Measurements from ENCODE around the gene LMX1B. TPM values are rescaled to one million over a fixed set of nuclear protein-coding genes. Genes with fewer than 3 reads are reported as not detected.

LMX1B gene
- polyA plus RNA-seq, 1 donor from 2014 or later, result not detected

DNA sequence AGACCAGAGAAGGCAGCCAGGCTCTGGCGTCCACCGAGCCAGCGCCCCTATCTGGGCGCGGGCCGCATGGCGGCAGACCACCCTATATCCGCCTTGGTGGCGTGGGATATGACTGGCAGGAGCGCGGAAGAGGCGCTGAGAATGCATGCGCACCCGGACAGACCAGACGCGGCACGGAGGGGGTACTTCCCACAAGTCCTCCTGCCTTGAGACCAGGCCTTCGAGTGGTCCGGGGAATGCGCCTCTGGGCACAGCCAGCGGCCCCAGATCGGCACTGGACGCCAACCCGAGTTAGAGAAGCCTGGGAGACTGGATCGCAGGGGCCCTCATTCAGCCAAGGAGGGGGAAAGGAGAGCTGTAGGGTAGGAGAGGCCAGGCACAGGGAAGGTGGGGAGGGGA lies 2.5 kb upstream of the LMX1B start:
- Histone ChIP-seq H3K9me3 (ENCODE audit: low read length) (no peaks in the 10 kb centered on the region), H4K20me1 (ENCODE audit: insufficient read depth) (no peaks in the 10 kb centered on the region), H3K9me2 (ENCODE audit: insufficient read depth, low read length) (no peaks in the 10 kb centered on the region), H3K36me3 (ENCODE audit: insufficient read depth, low read length) (no peaks in the 10 kb centered on the region), H3K4me2 (ENCODE audit: low read length) (no peak overlapping the region), H3K27ac (ENCODE audit: low read length) (no peak overlapping the region), H3K9ac (ENCODE audit: low read length) (no peak overlapping the region), H3K4me3 (ENCODE audit: low read length) (peak overlapping the region; percentile 37), H3K79me2 (replicated peaks; ENCODE audit: insufficient read depth, low read length) (no peaks in the 10 kb centered on the region), H3K27me3 (ENCODE audit: insufficient read depth, low read depth, low read length) (peaks cover 93% of the 10 kb centered on the region), H3F3A (ENCODE audit: insufficient read depth, low read length, poor library complexity, severe bottlenecking) (no peaks in the 10 kb centered on the region), H2AFZ (ENCODE audit: low read depth, low read length) (no peak overlapping the region)
- TF ChIP-seq EZH2 (IDR thresholded peaks at IDR 0.05; ENCODE audit: borderline replicate concordance, insufficient read depth, low read length, poor library complexity, severe bottlenecking), result peak; percentile 48
- no peak for TF ChIP-seq TAF1 (IDR thresholded peaks at IDR 0.05; ENCODE audit: low read depth)

DNA sequence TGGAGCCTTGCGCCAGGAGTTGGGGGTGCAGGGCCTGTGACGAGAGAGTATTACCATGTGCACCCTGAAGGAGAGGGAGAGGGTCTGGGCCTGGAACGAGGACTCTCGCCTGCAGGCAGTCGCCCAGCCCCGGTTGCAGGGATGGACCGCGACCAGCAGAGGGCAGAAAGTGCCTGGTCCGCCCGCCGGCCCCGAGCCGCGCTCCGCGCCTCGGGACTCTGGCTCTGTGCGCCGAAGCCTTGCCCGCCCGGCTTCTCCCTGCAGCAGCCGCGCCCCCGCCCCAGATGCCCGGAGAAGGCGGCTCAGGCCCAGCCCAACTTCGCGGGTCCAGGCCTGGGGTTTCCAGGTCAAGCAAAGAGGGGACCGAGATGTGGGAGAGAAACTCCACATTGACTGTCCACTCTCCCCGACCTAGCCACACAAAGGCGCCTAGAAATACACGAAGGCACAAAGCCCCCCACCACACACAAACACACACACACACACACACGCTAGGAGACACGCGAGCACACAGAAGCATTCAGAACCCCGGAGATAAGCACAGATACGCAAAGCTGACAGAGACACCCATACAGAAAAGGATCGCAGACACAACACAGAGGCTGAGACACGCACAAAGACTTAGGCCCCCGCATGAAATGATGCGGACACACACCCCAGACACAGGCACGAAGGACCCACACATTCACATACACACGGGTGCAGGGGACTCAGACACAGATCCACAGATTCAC lies 2.0 kb upstream of the LMX1B start:
- no peaks in the 10 kb centered on the region for H3K9me3 ChIP-seq (ENCODE audit: low read length)
- no peaks in the 10 kb centered on the region for H3K79me2 ChIP-seq (replicated peaks; ENCODE audit: insufficient read depth, low read length)
- no peak overlapping the region for H2AFZ ChIP-seq (ENCODE audit: low read depth, low read length)
- peaks cover 93% of the 10 kb centered on the region for H3K27me3 ChIP-seq (ENCODE audit: insufficient read depth, low read depth, low read length)
- peak overlapping the region; percentile 37 for H3K4me3 ChIP-seq (ENCODE audit: low read length)
- H3K36me3 ChIP-seq (ENCODE audit: insufficient read depth, low read length), result no peaks in the 10 kb centered on the region
- H3K27ac ChIP-seq (ENCODE audit: low read length), result no peak overlapping the region
- no peaks in the 10 kb centered on the region for H4K20me1 ChIP-seq (ENCODE audit: insufficient read depth)
- H3K4me2 ChIP-seq (ENCODE audit: low read length), result no peak overlapping the region
- no peak overlapping the region for H3K9ac ChIP-seq (ENCODE audit: low read length)
- H3F3A ChIP-seq (ENCODE audit: insufficient read depth, low read length, poor library complexity, severe bottlenecking), result no peaks in the 10 kb centered on the region
- no peaks in the 10 kb centered on the region for H3K9me2 ChIP-seq (ENCODE audit: insufficient read depth, low read length)
- TF ChIP-seq CTCF (IDR thresholded peaks at IDR 0.05; ENCODE audit: poor library complexity, severe bottlenecking), result peak; percentile 84
- peak; percentile 38 for TF ChIP-seq POLR2AphosphoS5 (IDR thresholded peaks at IDR 0.05)
- TF ChIP-seq EZH2 (IDR thresholded peaks at IDR 0.05; ENCODE audit: borderline replicate concordance, insufficient read depth, low read length, poor library complexity, severe bottlenecking), result no peak
- peak; percentile 78 for TF ChIP-seq RAD21 (conservative IDR thresholded peaks at IDR 0.05)
- TF ChIP-seq SMC3 (conservative IDR thresholded peaks at IDR 0.05; ENCODE audit: poor library complexity), result peak; percentile 85

DNA sequence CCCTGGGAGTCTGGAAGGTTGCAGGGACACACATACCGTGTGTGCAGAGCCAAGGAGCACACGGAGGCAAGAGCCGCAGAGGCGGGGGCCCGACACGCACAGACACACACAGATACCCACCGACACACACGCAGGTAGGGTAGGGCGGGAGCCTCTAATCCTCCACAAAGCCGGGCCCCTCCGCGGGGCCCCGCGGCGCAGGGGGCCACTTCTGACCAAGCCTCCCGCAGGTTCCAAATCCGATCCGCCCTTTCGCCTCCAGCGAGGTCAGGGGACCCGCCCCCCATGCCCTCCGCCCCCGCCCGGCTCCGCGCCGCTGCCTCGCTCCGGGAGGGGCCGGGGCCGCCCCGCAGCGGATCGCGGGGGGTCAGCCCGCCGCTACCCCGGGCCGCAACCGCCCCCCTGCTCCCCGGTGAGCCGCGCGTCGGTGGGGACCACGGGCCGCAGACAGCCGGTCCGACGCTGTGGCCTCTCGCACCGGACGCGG lies 1.4 kb upstream of the LMX1B start:
- TF ChIP-seq TAF1 (IDR thresholded peaks at IDR 0.05; ENCODE audit: low read depth) (no peak), EZH2 (IDR thresholded peaks at IDR 0.05; ENCODE audit: borderline replicate concordance, insufficient read depth, low read length, poor library complexity, severe bottlenecking) (no peak), POLR2AphosphoS5 (IDR thresholded peaks at IDR 0.05) (no peak), MXI1 (conservative IDR thresholded peaks at IDR 0.05; ENCODE audit: poor library complexity, severe bottlenecking) (no peak), EP300 (conservative IDR thresholded peaks at IDR 0.05; ENCODE audit: poor library complexity, severe bottlenecking) (no peak), CTCF (IDR thresholded peaks at IDR 0.05; ENCODE audit: poor library complexity, severe bottlenecking) (no peak), REST (IDR thresholded peaks at IDR 0.05; ENCODE audit: borderline replicate concordance) (no peak), RAD21 (conservative IDR thresholded peaks at IDR 0.05) (no peak), SMC3 (conservative IDR thresholded peaks at IDR 0.05; ENCODE audit: poor library complexity) (no peak)
- no peaks in the 10 kb centered on the region for H3K79me2 ChIP-seq (replicated peaks; ENCODE audit: insufficient read depth, low read length)
- peaks cover 93% of the 10 kb centered on the region for H3K27me3 ChIP-seq (ENCODE audit: insufficient read depth, low read depth, low read length)
- no peaks in the 10 kb centered on the region for H3K9me2 ChIP-seq (ENCODE audit: insufficient read depth, low read length)
- H3F3A ChIP-seq (ENCODE audit: insufficient read depth, low read length, poor library complexity, severe bottlenecking), result no peaks in the 10 kb centered on the region
- no peaks in the 10 kb centered on the region for H3K36me3 ChIP-seq (ENCODE audit: insufficient read depth, low read length)
- H3K4me2 ChIP-seq (ENCODE audit: low read length), result no peak overlapping the region
- H3K9ac ChIP-seq (ENCODE audit: low read length), result no peak overlapping the region
- no peaks in the 10 kb centered on the region for H3K9me3 ChIP-seq (ENCODE audit: low read length)
- H3K27ac ChIP-seq (ENCODE audit: low read length), result no peak overlapping the region
- no peaks in the 10 kb centered on the region for H4K20me1 ChIP-seq (ENCODE audit: insufficient read depth)
- H2AFZ ChIP-seq (ENCODE audit: low read depth, low read length), result no peak overlapping the region
- H3K4me3 ChIP-seq (ENCODE audit: low read length), result no peak overlapping the region

Measured in neural cell (in vitro differentiated cells).